Stomach (tissue), 4 donors: Measurements from ENCODE around the gene ENDOG.

Source experiments
- CTCF ChIP-seq, 7 experiments: fragments of 450-650 bp in 4 of 7; fragments of 200-600 bp in 3 of 7; sonication (generic) in 3 of 7; IDR thresholded peaks; one replicate each; pipeline ENCODE4 v1.5.1; 2016 to 2019; ENCODE audit warnings: antibody characterized with exemption in 7 of 7, control low read depth in 2 of 7, mild to moderate bottlenecking in 1 of 7
- EP300 ChIP-seq: sonication (generic); formaldehyde crosslinking; IDR thresholded peaks from one replicate; pipeline ENCODE4 v1.6.1; 2017; ENCODE audit warnings: antibody characterized with exemption

- TF ChIP-seq EP300 (no peak), CTCF (IDR thresholded peaks at IDR 0.05) (peak in 6 of 7 experiments; percentile 39 to 99 (median 97))
Observed at GRCh38 chr9:128818099-128818838, at the start of gene ENDOG.
